ENCODE measurements around the gene WIPF2.

GRCh38 chr17:40309031-40309948 lies 90.2 kb downstream of the WIPF2 start, which contains the start of gene RARA:
- no peak for TF ChIP-seq POLR2A (IDR thresholded peaks at IDR 0.05)
- TF ChIP-seq CTCF (IDR thresholded peaks at IDR 0.05) = no peak
- no peak for TF ChIP-seq EP300 (IDR thresholded peaks at IDR 0.05)

All from tibial nerve (tissue), 4 donors.